ENCODE results near the gene FSTL4.

- TF ChIP-seq CTCF (IDR thresholded peaks at IDR 0.05) (no peak), EZH2 (IDR thresholded peaks at IDR 0.05; ENCODE audit: borderline replicate concordance, insufficient read depth, low read depth, low read length, poor library complexity, severe bottlenecking) (no peak)
These were observed 223.2 kb downstream of the FSTL4 start for GRCh38 chr5:133389066-133389590.

All from B cell (primary cell).